Fibroblast of skin of right quadriceps (primary cell): ENCODE measurements around the gene PTPRM.
A peak's percentile ranks its signal among the peaks of the same experiment; 100 is the strongest.

Source experiments
- DNase-seq: peaks from one replicate; pipeline ENCODE4 v3.0.0-alpha.2; 2013

Gene PTPRM

DNA sequence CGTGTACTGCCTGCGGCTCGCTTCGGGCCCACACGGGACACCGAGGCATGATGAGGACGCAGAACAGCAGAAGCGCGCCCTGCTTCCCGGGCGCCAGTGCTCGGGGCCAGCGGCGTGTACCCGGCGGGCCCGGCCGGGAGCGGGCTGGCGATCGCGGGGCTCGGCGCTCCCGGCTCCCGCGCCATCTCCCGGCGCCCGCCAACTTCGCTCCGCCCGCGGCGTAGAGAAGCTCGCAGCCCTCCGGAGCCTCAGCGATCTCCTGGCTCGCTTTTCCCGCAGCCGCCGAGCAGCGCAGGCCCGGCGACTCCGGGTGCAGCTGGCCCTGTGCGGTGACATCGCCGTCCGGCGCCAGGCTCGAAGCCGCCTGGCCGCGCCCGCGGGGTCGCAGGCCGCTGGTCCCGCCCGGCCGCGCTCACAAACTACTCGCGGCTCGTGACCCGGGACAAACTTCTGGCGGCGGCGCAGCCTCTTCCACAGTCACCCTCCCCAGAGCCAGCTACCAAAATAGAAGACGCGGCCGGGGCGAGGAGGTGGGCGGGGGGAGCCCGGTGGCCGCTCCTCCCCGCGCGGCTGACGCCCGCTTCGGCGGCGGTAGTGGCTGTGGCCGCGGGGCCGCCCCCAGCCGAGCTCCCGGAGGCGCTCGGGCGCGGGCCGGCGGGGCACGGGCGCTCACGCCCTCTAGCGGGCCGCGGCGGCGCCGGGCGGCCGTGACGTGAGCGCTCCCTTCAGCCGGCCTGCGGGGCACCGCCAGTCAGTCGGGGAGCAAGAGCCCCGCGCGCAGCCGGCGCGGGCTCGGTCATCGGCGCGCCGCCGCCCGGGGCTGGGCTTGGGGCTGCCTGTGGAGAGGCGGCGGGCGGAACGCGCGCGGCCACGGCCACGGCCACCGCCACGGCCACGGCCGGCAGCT is at the start of gene PTPRM:
PTPRM (plus strand) TSS at position 750 of the 907 bp plus-strand sequence. CDS start 503 bp downstream, outside the sequence.
- DNase-seq: peak; percentile 87

DNA sequence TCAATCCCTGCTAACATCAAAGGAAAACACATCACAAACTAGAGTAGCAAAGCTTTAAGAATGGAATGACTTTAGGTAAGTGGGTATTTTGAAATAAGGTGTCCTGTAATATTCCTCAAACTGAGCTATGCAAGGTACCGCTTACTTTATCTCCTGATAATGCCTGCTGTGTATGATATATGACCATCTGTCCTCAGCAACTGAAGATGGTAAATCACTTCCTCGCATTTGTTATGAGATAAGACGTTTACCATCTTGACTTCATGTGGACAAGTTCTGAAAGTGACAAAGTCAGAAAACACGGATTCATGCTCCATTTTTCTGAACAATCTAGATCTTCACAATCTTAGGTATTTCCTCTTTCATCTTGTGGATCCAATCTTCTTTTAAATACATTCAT is 49.3 kb upstream of the PTPRM start:
- no peak for DNase-seq

GRCh38 chr18:7520200-7520785 is 46.8 kb upstream of the PTPRM start:
- no peak for DNase-seq

- DNase-seq: no peak
Observed at GRCh38 chr18:7521226-7521856, 45.8 kb upstream of the PTPRM start.

- DNase-seq: no peak
Observed at GRCh38 chr18:7523772-7524171, 43.3 kb upstream of the PTPRM start.

- no peak for DNase-seq
Observed at GRCh38 chr18:7524786-7525185, 42.3 kb upstream of the PTPRM start.

DNA sequence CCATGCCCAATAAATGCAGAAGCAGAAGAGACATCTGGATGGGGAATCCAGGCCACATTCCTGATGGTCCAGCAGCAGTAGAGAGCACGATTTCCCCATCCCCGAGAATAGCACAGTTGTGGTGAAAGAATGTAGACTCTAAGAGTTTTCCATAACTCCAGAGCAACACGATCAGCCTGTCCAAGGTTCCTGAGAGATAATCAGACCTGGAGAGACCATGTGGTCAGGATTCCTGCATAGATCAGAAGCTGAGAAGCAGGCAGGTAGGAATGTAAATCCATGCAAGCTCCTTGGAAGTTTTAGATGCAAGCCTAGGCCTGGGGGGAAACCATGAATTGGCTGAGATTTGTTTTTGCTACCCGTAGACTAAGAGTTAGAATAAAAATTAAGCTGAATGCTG is 34.2 kb upstream of the PTPRM start:
- no peak for DNase-seq

DNA sequence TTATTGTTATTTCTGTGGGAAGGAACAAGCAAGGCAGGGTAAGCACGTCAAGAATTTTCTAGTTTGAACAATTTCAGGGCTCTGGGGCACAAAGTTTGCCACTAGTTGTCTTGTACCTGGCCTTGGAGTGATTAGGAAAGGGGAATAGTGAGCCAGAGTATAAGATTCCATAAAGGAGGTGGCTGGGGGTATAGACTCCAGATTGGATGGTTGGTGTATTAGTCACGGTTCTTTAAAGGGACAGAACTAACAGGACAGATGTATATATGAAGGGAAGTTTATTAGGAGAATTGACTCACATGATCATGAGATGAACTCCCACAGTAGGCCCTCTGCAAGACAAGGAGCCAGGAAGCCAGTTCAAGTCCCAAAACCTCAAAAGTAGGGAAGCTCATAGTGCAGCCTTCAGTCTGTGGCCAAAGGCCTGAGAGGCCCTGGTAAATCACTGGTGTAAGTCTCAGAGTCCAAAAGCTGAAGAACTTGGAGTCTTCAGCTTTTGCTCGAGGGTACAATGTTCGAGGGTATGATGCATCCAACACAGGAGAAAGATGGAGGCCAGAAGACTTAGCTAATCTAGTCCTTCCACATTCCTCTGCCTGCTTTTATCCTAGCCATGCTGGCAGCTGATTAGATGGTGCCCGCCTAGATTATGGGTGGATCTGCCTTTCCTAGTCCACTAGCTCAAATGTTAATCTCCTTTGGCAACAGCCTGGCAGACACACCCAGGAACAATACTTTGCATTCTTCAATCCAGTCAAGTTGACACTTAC is 31.5 kb upstream of the PTPRM start:
- peak; percentile 13 for DNase-seq

DNA sequence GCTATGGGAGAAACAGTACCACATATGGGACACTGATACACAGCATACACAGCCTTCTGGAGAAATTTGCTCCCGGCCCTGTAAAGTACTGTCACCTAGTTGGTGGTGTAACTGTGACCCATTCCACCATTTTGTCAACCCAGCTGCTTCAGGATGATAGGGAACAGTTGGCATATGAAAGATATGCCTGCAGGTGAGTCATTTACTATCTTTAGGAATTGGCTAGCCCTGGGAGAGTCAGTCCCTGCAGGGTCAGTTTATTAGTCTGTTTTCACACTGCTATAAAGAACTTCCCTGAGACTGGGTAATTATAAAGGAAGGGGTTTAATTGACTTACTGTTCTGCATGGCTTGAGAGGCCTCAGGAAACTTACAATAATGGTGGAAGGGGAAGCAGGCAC is 30.0 kb upstream of the PTPRM start:
- DNase-seq: no peak

DNA sequence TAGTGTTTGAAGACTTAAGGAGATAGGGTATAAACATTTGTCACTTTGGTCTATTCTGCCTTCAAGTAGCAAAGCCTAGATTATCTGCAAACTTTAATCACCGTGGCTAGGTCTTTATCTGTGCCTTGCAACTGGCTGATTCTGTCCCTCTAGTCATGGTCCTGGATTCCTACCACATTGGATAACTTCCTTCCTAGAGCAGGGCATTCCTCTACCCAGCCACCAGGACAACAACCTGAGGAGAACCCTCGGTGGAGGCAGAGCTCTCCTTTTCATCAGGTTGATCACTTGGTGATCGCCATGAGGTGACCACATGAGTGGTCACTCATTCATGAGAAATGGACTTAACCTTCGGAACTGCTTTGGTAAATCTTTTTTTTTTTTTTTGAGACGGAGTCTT is 25.3 kb upstream of the PTPRM start:
- no peak for DNase-seq

- DNase-seq: no peak
Observed at GRCh38 chr18:7544686-7545085, 22.4 kb upstream of the PTPRM start.

- DNase-seq: no peak
Observed at GRCh38 chr18:7545734-7546133, 21.4 kb upstream of the PTPRM start.

GRCh38 chr18:7548221-7548620 is 18.9 kb upstream of the PTPRM start:
- DNase-seq: no peak

DNA sequence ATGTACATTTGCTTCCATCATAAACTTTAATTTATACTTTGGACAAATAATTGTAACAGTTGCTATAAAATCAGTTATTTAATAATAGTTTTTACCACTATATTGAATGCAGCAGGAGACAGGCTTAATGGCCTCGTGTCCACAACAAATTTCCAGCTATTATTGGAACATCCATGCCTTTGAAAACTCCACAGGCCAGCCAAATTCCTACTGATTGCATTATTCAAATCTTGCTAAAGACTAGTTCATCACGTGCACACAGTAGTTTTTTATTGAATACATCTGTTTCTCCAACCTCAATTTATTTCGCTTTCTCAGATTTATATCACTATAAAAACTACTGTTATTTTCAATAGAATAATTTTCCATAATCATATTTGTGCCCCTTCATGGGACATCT is 18.4 kb upstream of the PTPRM start:
- DNase-seq: no peak

GRCh38 chr18:7557973-7558372 is 9.1 kb upstream of the PTPRM start:
- DNase-seq: no peak

- no peak for DNase-seq
Observed at GRCh38 chr18:7558769-7559168, 8.3 kb upstream of the PTPRM start.

DNA sequence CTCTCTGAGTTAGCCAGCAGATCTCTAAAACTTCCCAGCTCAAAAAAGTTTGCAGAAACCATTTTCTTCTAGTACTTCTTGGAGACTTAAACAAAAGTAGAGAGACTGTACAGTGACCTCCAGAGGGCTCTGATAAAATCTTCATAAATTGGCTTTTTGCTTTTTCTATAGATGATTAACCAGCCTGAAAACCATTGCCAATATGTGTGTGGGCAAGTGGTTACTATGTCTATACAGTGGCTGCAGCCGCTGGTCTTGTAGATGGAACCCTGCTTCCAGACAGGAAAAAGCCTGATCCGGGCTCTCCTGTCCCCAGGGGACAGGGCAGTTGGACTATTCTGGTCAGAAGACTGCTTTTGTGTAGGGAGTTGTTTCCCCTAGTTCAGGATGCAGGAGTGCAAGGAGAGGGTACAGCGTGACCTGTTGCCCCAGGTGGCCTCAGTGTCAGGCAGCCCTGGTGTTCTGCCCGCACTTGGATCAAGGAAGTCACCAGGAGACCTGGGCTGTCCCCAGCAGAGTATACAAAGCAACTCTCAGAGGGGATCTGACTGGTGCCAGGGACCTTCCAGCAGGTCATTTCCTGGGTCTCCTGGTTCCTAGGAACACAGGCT is 7.3 kb upstream of the PTPRM start:
- DNase-seq: no peak

- no peak for DNase-seq
Observed at GRCh38 chr18:7561909-7562460, 5.1 kb upstream of the PTPRM start.

DNA sequence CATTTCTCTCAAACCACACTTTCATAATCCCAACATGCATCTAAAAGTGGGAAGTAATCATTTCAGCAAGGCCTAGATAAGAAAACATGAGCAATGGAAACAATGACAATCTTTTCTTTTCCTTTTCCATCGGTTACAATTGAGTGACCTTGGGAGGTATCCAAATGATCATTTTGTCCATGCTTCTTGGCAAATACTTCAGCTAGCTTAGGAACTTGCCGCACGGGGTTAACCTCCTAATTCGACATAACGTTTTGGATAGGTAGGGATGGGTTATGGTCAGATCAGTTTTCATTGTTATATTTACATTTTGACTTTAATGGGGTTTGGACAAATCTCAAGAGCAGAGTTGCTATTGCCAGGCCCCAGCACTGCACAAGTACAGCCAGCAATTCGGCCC is 4.6 kb upstream of the PTPRM start:
- DNase-seq: no peak

DNA sequence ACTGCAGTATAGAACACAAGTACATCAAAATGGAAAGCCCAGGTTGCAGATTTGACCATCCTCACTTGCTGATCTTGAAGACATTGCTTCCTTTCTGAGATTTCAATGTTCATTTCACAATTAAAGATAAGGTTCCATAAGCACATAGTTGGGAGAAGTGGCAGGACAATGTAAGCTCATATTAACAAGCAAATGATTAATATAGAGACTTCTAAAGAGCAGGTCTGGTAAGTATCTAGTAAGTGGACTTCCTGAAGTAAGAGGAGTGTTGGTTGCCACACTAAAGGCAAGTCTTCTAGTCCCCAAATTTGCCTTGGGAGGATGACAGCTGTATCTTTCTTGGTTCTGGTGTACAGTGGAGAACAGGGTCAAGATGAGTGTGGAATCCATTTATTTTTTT is 1.4 kb upstream of the PTPRM start:
- DNase-seq: no peak

DNA sequence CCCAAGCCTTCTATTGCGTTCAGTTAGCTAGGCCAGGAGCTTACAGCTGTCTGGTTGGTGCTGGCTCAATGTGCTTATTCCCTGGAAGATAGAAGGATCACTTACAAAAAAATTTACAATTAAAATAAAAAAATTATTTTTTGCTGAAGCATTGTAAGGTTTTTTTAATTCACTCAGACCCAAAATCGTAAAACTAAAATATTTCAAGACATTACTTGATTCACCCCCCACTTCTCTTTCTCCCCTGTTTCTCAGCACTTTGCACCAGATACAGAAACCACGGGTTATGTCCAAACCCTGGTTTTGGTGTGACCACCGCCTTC is 911 bp upstream of the PTPRM start:
- no peak for DNase-seq
